ENCODE measurements around the gene RHBDL3. TPM values are rescaled to one million over a fixed set of nuclear protein-coding genes. Genes with fewer than 3 reads are reported as not detected.

Gene RHBDL3
- total RNA-seq, 4 donors from 2014 or later: 0.30 TPM; not detected in 3

DNA sequence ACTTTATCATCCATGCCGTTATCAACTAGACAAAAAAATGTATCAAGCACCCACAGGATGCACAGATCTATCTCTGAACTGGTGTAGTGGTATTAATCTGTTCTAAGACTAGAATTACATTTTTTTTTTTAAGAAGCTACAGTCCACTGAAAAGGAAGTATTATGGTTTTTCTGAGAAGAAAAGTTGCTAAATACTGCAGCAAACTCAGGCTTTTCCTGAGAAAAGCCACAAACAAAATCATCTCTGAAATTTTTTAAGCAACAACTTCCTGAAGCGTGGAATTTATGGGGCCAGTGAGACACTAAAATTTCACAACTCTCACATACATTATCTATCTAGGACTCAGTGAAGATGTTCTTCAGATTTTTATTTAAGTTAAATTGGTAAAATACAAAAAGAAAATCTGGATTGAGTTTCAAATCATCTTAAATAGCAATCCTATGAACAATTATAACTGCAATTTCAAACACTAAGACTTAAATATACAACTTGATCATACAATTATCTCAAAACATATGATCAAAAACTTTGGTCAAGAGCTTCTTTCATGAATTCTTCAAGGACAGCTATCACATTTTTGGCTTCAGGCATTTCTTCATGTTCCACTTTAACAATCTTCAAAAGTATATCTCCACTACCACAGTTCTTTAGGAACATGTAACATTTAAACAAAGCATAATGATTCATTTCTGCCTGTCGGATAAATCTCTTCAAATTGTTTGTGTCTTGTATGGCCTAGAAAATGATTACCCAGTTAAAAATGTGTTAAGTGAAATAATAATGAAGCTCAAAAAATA lies 65.8 kb downstream of the RHBDL3 start:
- WGBS, 2 donors: 69 to 83% methylated on average over 3 of the region's 3 CpGs
- H3K4me3 ChIP-seq: no peak overlapping the region
- no peak overlapping the region for H3K27ac ChIP-seq
- H3K9me3 ChIP-seq: no peaks in the 10 kb centered on the region
- peaks cover 0 to 52% (median 4%) of the 10 kb centered on the region in 3 donors for H3K36me3 ChIP-seq
- no peaks in the 10 kb centered on the region for H3K4me1 ChIP-seq
- no peak for DNase-seq (ENCODE audit: low spot score in 2 of 2)
- H3K27me3 ChIP-seq: no peaks in the 10 kb centered on the region
- TF ChIP-seq, protein P1, sequence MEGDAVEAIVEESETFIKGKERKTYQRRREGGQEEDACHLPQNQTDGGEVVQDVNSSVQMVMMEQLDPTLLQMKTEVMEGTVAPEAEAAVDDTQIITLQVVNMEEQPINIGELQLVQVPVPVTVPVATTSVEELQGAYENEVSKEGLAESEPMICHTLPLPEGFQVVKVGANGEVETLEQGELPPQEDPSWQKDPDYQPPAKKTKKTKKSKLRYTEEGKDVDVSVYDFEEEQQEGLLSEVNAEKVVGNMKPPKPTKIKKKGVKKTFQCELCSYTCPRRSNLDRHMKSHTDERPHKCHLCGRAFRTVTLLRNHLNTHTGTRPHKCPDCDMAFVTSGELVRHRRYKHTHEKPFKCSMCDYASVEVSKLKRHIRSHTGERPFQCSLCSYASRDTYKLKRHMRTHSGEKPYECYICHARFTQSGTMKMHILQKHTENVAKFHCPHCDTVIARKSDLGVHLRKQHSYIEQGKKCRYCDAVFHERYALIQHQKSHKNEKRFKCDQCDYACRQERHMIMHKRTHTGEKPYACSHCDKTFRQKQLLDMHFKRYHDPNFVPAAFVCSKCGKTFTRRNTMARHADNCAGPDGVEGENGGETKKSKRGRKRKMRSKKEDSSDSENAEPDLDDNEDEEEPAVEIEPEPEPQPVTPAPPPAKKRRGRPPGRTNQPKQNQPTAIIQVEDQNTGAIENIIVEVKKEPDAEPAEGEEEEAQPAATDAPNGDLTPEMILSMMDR (IDR thresholded peaks at IDR 0.05): no peak
- TF ChIP-seq POLR2A (IDR thresholded peaks at IDR 0.05) (no peak), EP300 (IDR thresholded peaks at IDR 0.05) (no peak)

DNA sequence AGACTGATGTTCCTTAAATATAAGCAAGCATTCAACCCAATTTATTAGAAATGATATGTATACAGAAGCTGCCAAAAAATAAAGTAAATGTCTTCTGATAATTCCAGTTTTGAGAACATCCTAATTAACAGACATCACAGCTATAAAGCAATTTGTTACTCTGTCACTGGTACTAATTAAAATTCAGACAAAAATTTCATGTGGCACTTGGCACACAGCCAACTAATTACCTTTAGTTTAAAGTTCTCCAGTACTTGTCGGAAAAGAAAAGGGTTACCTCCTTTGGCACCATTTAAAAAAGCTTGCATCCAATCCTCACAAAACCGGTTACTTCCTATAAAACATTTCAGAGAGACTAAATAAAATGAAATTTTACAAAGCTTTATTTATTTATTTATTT lies 67.6 kb downstream of the RHBDL3 start:
- no peaks in the 10 kb centered on the region for H3K9me3 ChIP-seq
- no peaks in the 10 kb centered on the region for H3K27me3 ChIP-seq
- peaks cover 0 to 69% (median 4%) of the 10 kb centered on the region in 3 donors for H3K36me3 ChIP-seq
- WGBS, 2 donors: 89 to 95% methylated on average over 2 of the region's 2 CpGs
- TF ChIP-seq EP300 (IDR thresholded peaks at IDR 0.05) (no peak), POLR2A (IDR thresholded peaks at IDR 0.05) (no peak)
- TF ChIP-seq, protein P1 (IDR thresholded peaks at IDR 0.05): no peak
- H3K4me1 ChIP-seq: no peaks in the 10 kb centered on the region
- no peak for DNase-seq (ENCODE audit: low spot score in 2 of 2)
- H3K4me3 ChIP-seq: no peak overlapping the region
- H3K27ac ChIP-seq: no peak overlapping the region

DNA sequence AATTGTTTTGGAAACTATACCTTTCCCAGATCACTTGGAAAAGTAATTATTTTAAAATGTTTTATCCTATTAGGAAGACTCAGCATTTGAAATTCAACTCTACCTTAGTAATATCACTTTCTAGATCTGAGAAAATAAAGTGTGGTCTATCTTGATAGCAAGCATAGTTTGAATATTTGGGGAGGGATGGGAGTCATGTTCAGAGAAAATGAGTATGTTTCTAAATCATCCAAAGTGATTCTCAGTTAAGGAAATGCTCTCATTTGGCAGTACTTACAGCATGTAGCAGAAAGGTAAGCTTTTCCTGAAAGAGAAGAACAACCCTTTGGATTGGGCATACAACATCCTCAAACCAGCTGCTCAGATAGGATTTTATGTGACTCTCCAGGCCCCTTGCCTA lies 69.4 kb downstream of the RHBDL3 start:
- H3K36me3 ChIP-seq: peaks cover 0 to 78% (median 4%) of the 10 kb centered on the region in 3 donors
- no peak overlapping the region for H3K27ac ChIP-seq
- no peaks in the 10 kb centered on the region for H3K9me3 ChIP-seq
- no peak for DNase-seq (ENCODE audit: low spot score in 2 of 2)
- no peak overlapping the region for H3K4me3 ChIP-seq
- no peaks in the 10 kb centered on the region for H3K27me3 ChIP-seq
- no peak for TF ChIP-seq POLR2A (IDR thresholded peaks at IDR 0.05)
- no peak for TF ChIP-seq EP300 (IDR thresholded peaks at IDR 0.05)
- TF ChIP-seq, protein P1 (IDR thresholded peaks at IDR 0.05): no peak
- H3K4me1 ChIP-seq: no peaks in the 10 kb centered on the region

DNA sequence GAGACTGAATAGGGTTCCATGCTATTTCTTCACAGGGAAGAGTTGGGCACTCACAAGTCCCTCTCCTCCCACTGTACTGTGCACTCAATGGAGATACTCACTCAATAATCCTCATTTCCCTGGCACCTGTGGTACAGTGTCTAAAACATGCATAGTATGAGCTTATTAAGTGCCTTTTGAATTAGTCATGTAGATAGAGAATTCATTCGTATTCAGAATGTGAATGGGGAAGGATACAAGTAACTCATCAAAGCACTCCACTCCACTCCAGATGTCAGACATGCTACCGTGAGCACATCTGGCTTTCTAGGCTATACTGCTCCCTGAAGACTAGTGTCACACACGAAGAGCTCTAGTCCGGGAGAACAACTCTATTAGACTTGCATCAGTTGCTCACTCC lies 70.1 kb downstream of the RHBDL3 start:
- WGBS, 2 donors: 51 to 59% methylated on average over 4 of the region's 4 CpGs
- Histone ChIP-seq H3K27ac (no peak overlapping the region), H3K36me3 (peaks cover 0 to 77% (median 4%) of the 10 kb centered on the region in 3 donors), H3K4me1 (no peaks in the 10 kb centered on the region), H3K4me3 (no peak overlapping the region), H3K9me3 (no peaks in the 10 kb centered on the region), H3K27me3 (no peaks in the 10 kb centered on the region)
- DNase-seq (ENCODE audit: low spot score in 2 of 2): no peak
- TF ChIP-seq POLR2A (IDR thresholded peaks at IDR 0.05) (no peak), EP300 (IDR thresholded peaks at IDR 0.05) (no peak)
- TF ChIP-seq, protein P1 (IDR thresholded peaks at IDR 0.05): no peak

DNA sequence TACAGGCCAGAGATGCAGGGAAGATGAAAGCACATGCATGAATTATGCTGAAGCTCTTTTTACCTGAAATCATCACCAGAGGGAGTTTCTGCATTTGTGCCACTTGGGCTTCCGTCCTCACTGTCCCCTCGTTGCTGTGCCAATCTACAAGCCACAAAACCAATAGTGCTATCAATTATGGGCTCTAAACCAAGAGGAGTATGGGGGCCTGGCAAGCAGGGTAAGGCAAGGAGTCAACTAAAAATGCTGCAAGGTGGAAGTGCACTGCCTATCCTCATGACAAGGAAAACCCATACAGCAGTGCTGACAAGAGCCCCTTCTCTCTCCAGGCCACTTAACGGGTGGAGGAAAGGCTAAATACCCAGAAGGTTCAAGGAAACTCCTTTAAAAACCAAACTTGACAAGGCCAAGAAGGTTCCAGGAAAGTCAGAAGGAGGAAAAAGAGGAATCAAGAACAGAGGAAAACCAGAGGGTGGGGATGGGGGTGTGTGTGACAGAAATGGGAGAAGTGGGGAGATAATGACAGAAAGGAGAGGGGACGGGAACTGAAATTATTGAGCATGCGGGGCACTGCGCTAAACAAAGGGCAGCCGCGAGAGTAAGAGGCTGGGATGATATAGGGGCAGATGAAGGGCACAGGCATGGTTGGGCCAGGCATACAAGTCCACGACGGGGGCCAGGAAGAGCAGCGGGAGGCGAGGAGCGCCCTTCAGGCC lies 75.7 kb downstream of the RHBDL3 start:
- H3K36me3 ChIP-seq: peaks cover 0 to 27% (median 0%) of the 10 kb centered on the region in 3 donors
- TF ChIP-seq POLR2A (IDR thresholded peaks at IDR 0.05) (no peak), EP300 (IDR thresholded peaks at IDR 0.05) (no peak)
- TF ChIP-seq, protein P1 (IDR thresholded peaks at IDR 0.05): peak in 1 of 5 experiments; percentile 11
- DNase-seq (ENCODE audit: low spot score in 2 of 2): no peak
- peak overlapping the region; percentile 46 to 79 (median 64) for H3K4me3 ChIP-seq
- H3K27me3 ChIP-seq: no peaks in the 10 kb centered on the region
- 5% methylated on average over 13 of the region's 13 CpGs for WGBS, 2 donors
- no peaks in the 10 kb centered on the region for H3K9me3 ChIP-seq
- peaks cover 0 to 18% (median 4%) of the 10 kb centered on the region in 4 donors for H3K4me1 ChIP-seq
- peak overlapping the region; percentile 65 to 87 (median 78) for H3K27ac ChIP-seq

Data from tibial nerve (tissue), 4 donors.